Transverse colon (tissue), 4 donors: ENCODE measurements around the gene BANF2. TPM values are rescaled to one million over a fixed set of nuclear protein-coding genes. Genes with fewer than 3 reads are reported as not detected.

Source experiments
- DNase-seq: peaks from one replicate; pipeline ENCODE4 v3.0.0-alpha.2; 2019
- H3K27ac ChIP-seq, 4 donors: fragments of 200-600 bp; sonication (generic); 2 replicates each; pipeline ENCODE4 v1.5.1; 2016 to 2018; ENCODE audit warnings: inconsistent platforms in 4 of 4
- H3K27me3 ChIP-seq: fragments of 200-600 bp; sonication (generic); 2 replicates; pipeline ENCODE4 v1.5.1; 2017; ENCODE audit warnings: inconsistent platforms
- H3K36me3 ChIP-seq, 4 donors: fragments of 200-600 bp; sonication (generic); 2 replicates each; pipeline ENCODE4 v1.5.1; 2017 to 2019; ENCODE audit warnings: inconsistent platforms in 4 of 4
- H3K4me1 ChIP-seq, 4 donors: fragments of 200-600 bp; sonication (generic); 2 replicates each; pipeline ENCODE4 v1.5.1; 2017 to 2020; ENCODE audit warnings: inconsistent platforms in 4 of 4
- H3K4me3 ChIP-seq, 4 donors: fragments of 200-600 bp; sonication (generic); 1 replicate in 1 of 4; 2 replicates in 3 of 4; pipeline versions ENCODE4 v1.5.1 to v1.6.1; 2017 to 2019; ENCODE audit warnings: inconsistent platforms in 4 of 4
- H3K9me3 ChIP-seq, 2 donors: fragments of 200-600 bp; sonication (generic); 2 replicates each; pipeline ENCODE4 v1.5.1; 2017 to 2019; ENCODE audit warnings: inconsistent platforms in 2 of 2
- CTCF ChIP-seq, 5 experiments: fragments of 200-600 bp in 3 of 5; fragments of 450-650 bp in 2 of 5; sonication (generic) in 3 of 5; IDR thresholded peaks; 1 replicate in 2 of 5; 2 replicates in 3 of 5; pipeline ENCODE4 v1.5.1; 2016 to 2017; ENCODE audit warnings: antibody characterized with exemption in 5 of 5, inconsistent platforms in 3 of 5, mild to moderate bottlenecking in 2 of 5, moderate library complexity in 1 of 5
- EP300 ChIP-seq: sonication (generic); formaldehyde crosslinking; IDR thresholded peaks from one replicate; pipeline ENCODE4 v1.6.1; 2017; ENCODE audit warnings: antibody characterized with exemption, low read depth
- POLR2A ChIP-seq: fragments of 450-650 bp; IDR thresholded peaks from one replicate; pipeline ENCODE4 v1.6.1; 2016; ENCODE audit warnings: antibody characterized with exemption, mild to moderate bottlenecking, moderate library complexity
- POLR2AphosphoS5 ChIP-seq, 3 donors: sonication (generic); formaldehyde crosslinking; IDR thresholded peaks; one replicate each; pipeline ENCODE4 v1.6.1; 2016; ENCODE audit warnings: antibody characterized with exemption in 3 of 3
- WGBS, 2 donors: methylation state at CpG; one replicate each; pipeline ENCODE4 v1.1.5; 2018; ENCODE audit warnings: low coverage in 1 of 2; 5-methylcytosine and 5-hydroxymethylcytosine counted together
- in situ Hi-C, 4 donors: fragments of 200-750 bp; cut with MboI; loops; one replicate each; pipeline versions ENCODE4 v1.15.0 to v1.15.1; 2017; ENCODE audit warnings: low sequenced_read_pairs in 3 of 4, low pct_ligation_motif_present in 1 of 4, low pct_unique_long_range_greater_than_20kb in 1 of 4
- intact Hi-C: fragments of 100-400 bp; cut with DNase I; formaldehyde crosslinking; loops from one replicate; pipeline ENCODE4 v1.15.1; 2023; ENCODE audit warnings: low total_unique reads
- total RNA-seq, 4 donors: library from RNA; depleted of rRNA; stranded (reverse); fragments of >200 nt; gene quantifications; one replicate each; pipeline ENCODE4 v1.1.0, GENCODE V29; 2016

Gene BANF2
- total RNA-seq, 4 donors from 2014 or later, result not detected

- no peaks in the 10 kb centered on the region for H3K9me3 ChIP-seq
- H3K4me3 ChIP-seq, result no peak overlapping the region
- in situ Hi-C loops, result no loop called here
- 84 to 89% methylated on average over 6 to 19 of the region's 19 CpGs for WGBS, 2 donors
- TF ChIP-seq POLR2A (no peak), CTCF (IDR thresholded peaks at IDR 0.05) (no peak), EP300 (no peak), POLR2AphosphoS5 (IDR thresholded peaks at IDR 0.05) (no peak)
- H3K36me3 ChIP-seq, result no peaks in the 10 kb centered on the region
- intact Hi-C loops, result no loop called here
- H3K4me1 ChIP-seq, result no peaks in the 10 kb centered on the region
- no peak for DNase-seq
- no peaks in the 10 kb centered on the region for H3K27me3 ChIP-seq
- no peak overlapping the region for H3K27ac ChIP-seq
Measured at GRCh38 chr20:17771206-17772004, 71.6 kb downstream of the BANF2 start.

GRCh38 chr20:17772005-17772343 lies 72.2 kb downstream of the BANF2 start:
- no peak for DNase-seq
- in situ Hi-C loops (no loop called here), intact Hi-C loops (no loop called here)
- Histone ChIP-seq H3K27ac (no peak overlapping the region), H3K4me1 (no peaks in the 10 kb centered on the region), H3K4me3 (no peak overlapping the region), H3K9me3 (no peaks in the 10 kb centered on the region), H3K27me3 (no peaks in the 10 kb centered on the region), H3K36me3 (no peaks in the 10 kb centered on the region)
- TF ChIP-seq CTCF (IDR thresholded peaks at IDR 0.05) (no peak), POLR2A (no peak), POLR2AphosphoS5 (IDR thresholded peaks at IDR 0.05) (no peak), EP300 (no peak)
- WGBS, 2 donors, result 65 to 75% methylated on average over 3 of the region's 3 CpGs

- DNase-seq, result no peak
- H3K4me3 ChIP-seq, result no peak overlapping the region
- 88 to 90% methylated on average over 3 to 6 of the region's 6 CpGs for WGBS, 2 donors
- intact Hi-C loops, result no loop called here
- H3K9me3 ChIP-seq, result no peaks in the 10 kb centered on the region
- H3K27me3 ChIP-seq, result no peaks in the 10 kb centered on the region
- H3K36me3 ChIP-seq, result no peaks in the 10 kb centered on the region
- H3K27ac ChIP-seq, result no peak overlapping the region
- no peaks in the 10 kb centered on the region for H3K4me1 ChIP-seq
- no peak for TF ChIP-seq CTCF (IDR thresholded peaks at IDR 0.05)
- in situ Hi-C loops, result no loop called here
Measured at GRCh38 chr20:17773619-17774018, 73.9 kb downstream of the BANF2 start.

GRCh38 chr20:17775600-17775999 lies 75.8 kb downstream of the BANF2 start:
- Histone ChIP-seq H3K9me3 (no peaks in the 10 kb centered on the region), H3K27ac (no peak overlapping the region), H3K4me3 (no peak overlapping the region), H3K4me1 (no peaks in the 10 kb centered on the region), H3K36me3 (no peaks in the 10 kb centered on the region), H3K27me3 (no peaks in the 10 kb centered on the region)
- in situ Hi-C loops, result no loop called here
- intact Hi-C loops, result no loop called here
- DNase-seq, result no peak
- TF ChIP-seq POLR2A, result no peak
- no peak for TF ChIP-seq CTCF (IDR thresholded peaks at IDR 0.05)
- TF ChIP-seq POLR2AphosphoS5 (IDR thresholded peaks at IDR 0.05), result no peak
- TF ChIP-seq EP300, result no peak
- 94 to 100% methylated on average over 1 to 5 of the region's 5 CpGs for WGBS, 2 donors
